Measurements from ENCODE around the gene CAPNS1. TPM values are rescaled to one million over a fixed set of nuclear protein-coding genes. Genes with fewer than 3 reads are reported as not detected.

CAPNS1 gene
- total RNA-seq (100 to 1,000 TPM; 521 to 538 TPM), polyA plus RNA-seq (100 to 1,000 TPM; 488 to 543 TPM)
- long read RNA-seq, donor 1, partial matches to known transcripts: 11 of 13 reads
- long read RNA-seq, donor 1, other reads (novel, unspliced or antisense): 2 of 13 reads
- long read RNA-seq, donor 2, transcript CAPNS1-201 (11 exons, 1,918 nt): major isoform, 38 of 100 reads
- long read RNA-seq, donor 2, partial matches to known transcripts: 43 of 100 reads
- long read RNA-seq, donor 2, other reads (novel, unspliced or antisense): 19 of 100 reads

GRCh38 chr19:36139473-36140303 lies at the start of gene CAPNS1:
TSS of gene CAPNS1 (plus strand) at chr19:36140066. CDS start at chr19:36141012, 946 bp downstream.
- Histone ChIP-seq H3K27ac (ENCODE audit: low read depth in 1 of 2, low read length in 2 of 2) (peak within 1 kb of the TSS; percentile 30 to 97), H3K36me3 (ENCODE audit: control insufficient read depth in 1 of 2, insufficient read depth in 2 of 2, low read length in 1 of 2) (peaks cover 0 to 8% of the 10 kb centered on the region in 2 donors), H3K9me3 (ENCODE audit: control insufficient read depth, low read length) (no peaks in the 10 kb centered on the region), H3K27me3 (ENCODE audit: control insufficient read depth in 1 of 2, insufficient read depth in 2 of 2, low read length in 1 of 2) (no peaks in the 10 kb centered on the region), H3K4me1 (ENCODE audit: control insufficient read depth in 1 of 2, insufficient read depth in 2 of 2, low read length in 2 of 2) (no peaks in the 10 kb centered on the region), H3K4me3 (ENCODE audit: low read length in 2 of 2) (peak within 1 kb of the TSS; percentile 76 to 91)
- WGBS, 2 donors: 0% methylated on average over 69 to 75 of the region's 75 CpGs
- peak; percentile 99 for DNase-seq
- peak; percentile 97 for ATAC-seq (ENCODE audit: low FRiP score)
- intact Hi-C loops (cut with DNase I): loop anchor here in 1 of 2 donors (1.0 to 10.0 kb wide), 2 partner anchors 12 to 395 kb away; partner anchors contain the start of genes IGFLR1, LIN37, PSENEN and U2AF1L4

GRCh38 chr19:36090910-36091695 lies 48.8 kb upstream of the CAPNS1 start:
- intact Hi-C loops (cut with DNase I): no loop called here
- Histone ChIP-seq H3K27ac (ENCODE audit: low read depth in 1 of 2, low read length in 2 of 2) (no peak overlapping the region), H3K9me3 (ENCODE audit: control insufficient read depth, low read length) (no peaks in the 10 kb centered on the region), H3K4me3 (ENCODE audit: low read length in 2 of 2) (no peak overlapping the region), H3K4me1 (ENCODE audit: control insufficient read depth in 1 of 2, insufficient read depth in 2 of 2, low read length in 2 of 2) (no peaks in the 10 kb centered on the region), H3K27me3 (ENCODE audit: control insufficient read depth in 1 of 2, insufficient read depth in 2 of 2, low read length in 1 of 2) (no peaks in the 10 kb centered on the region), H3K36me3 (ENCODE audit: control insufficient read depth in 1 of 2, insufficient read depth in 2 of 2, low read length in 1 of 2) (no peaks in the 10 kb centered on the region)
- ATAC-seq (ENCODE audit: low FRiP score): no peak
- DNase-seq: no peak
- 76 to 95% methylated on average over 13 of the region's 13 CpGs for WGBS, 2 donors

- no peak overlapping the region for H3K4me3 ChIP-seq (ENCODE audit: low read length in 2 of 2)
- no peaks in the 10 kb centered on the region for H3K9me3 ChIP-seq (ENCODE audit: control insufficient read depth, low read length)
- 97% methylated on average over 7 of the region's 7 CpGs for WGBS, 2 donors
- no peak for ATAC-seq (ENCODE audit: low FRiP score)
- H3K27ac ChIP-seq (ENCODE audit: low read depth in 1 of 2, low read length in 2 of 2): no peak overlapping the region
- H3K27me3 ChIP-seq (ENCODE audit: control insufficient read depth in 1 of 2, insufficient read depth in 2 of 2, low read length in 1 of 2): no peaks in the 10 kb centered on the region
- no peak for DNase-seq
- no peaks in the 10 kb centered on the region for H3K36me3 ChIP-seq (ENCODE audit: control insufficient read depth in 1 of 2, insufficient read depth in 2 of 2, low read length in 1 of 2)
- intact Hi-C loops (cut with DNase I): no loop called here
- H3K4me1 ChIP-seq (ENCODE audit: control insufficient read depth in 1 of 2, insufficient read depth in 2 of 2, low read length in 2 of 2): no peaks in the 10 kb centered on the region
Observed at GRCh38 chr19:36092566-36092965, 47.3 kb upstream of the CAPNS1 start.

- Histone ChIP-seq H3K4me3 (ENCODE audit: low read length in 2 of 2) (no peak overlapping the region), H3K27me3 (ENCODE audit: control insufficient read depth in 1 of 2, insufficient read depth in 2 of 2, low read length in 1 of 2) (no peaks in the 10 kb centered on the region), H3K36me3 (ENCODE audit: control insufficient read depth in 1 of 2, insufficient read depth in 2 of 2, low read length in 1 of 2) (no peaks in the 10 kb centered on the region), H3K27ac (ENCODE audit: low read depth in 1 of 2, low read length in 2 of 2) (no peak overlapping the region), H3K4me1 (ENCODE audit: control insufficient read depth in 1 of 2, insufficient read depth in 2 of 2, low read length in 2 of 2) (no peaks in the 10 kb centered on the region), H3K9me3 (ENCODE audit: control insufficient read depth, low read length) (no peaks in the 10 kb centered on the region)
- WGBS, 2 donors: 92 to 93% methylated on average over 5 of the region's 5 CpGs
- ATAC-seq (ENCODE audit: low FRiP score): no peak
- intact Hi-C loops (cut with DNase I): no loop called here
- DNase-seq: no peak
Observed at GRCh38 chr19:36093146-36093662, 46.7 kb upstream of the CAPNS1 start.

GRCh38 chr19:36093687-36094086 lies 46.2 kb upstream of the CAPNS1 start:
- Histone ChIP-seq H3K36me3 (ENCODE audit: control insufficient read depth in 1 of 2, insufficient read depth in 2 of 2, low read length in 1 of 2) (no peaks in the 10 kb centered on the region), H3K27me3 (ENCODE audit: control insufficient read depth in 1 of 2, insufficient read depth in 2 of 2, low read length in 1 of 2) (no peaks in the 10 kb centered on the region), H3K27ac (ENCODE audit: low read depth in 1 of 2, low read length in 2 of 2) (no peak overlapping the region), H3K4me3 (ENCODE audit: low read length in 2 of 2) (no peak overlapping the region), H3K4me1 (ENCODE audit: control insufficient read depth in 1 of 2, insufficient read depth in 2 of 2, low read length in 2 of 2) (no peaks in the 10 kb centered on the region), H3K9me3 (ENCODE audit: control insufficient read depth, low read length) (no peaks in the 10 kb centered on the region)
- 65 to 82% methylated on average over 6 of the region's 6 CpGs for WGBS, 2 donors
- DNase-seq: no peak
- no peak for ATAC-seq (ENCODE audit: low FRiP score)
- intact Hi-C loops (cut with DNase I): no loop called here

DNA sequence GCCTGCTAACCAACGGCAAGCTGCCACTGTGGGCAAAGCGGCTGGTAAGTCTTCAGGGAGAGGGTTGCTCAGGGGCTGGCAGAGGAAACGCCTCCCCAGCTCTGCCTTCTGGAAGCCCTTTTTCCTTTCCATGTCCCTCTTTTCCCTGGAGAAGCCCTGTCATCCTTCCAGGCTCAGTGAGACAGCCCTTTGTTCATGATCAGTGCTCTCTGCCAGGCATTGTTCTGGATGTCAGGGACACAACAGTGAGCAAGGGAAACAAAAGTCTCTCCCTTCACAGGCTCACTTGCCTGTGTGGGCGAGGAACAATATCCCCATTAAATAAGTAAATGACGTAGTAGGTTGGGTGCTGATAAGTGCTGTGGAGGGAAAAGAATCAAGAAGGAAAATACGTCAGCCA lies 42.8 kb upstream of the CAPNS1 start:
- H3K36me3 ChIP-seq (ENCODE audit: control insufficient read depth in 1 of 2, insufficient read depth in 2 of 2, low read length in 1 of 2): no peaks in the 10 kb centered on the region
- ATAC-seq (ENCODE audit: low FRiP score) (no peak), DNase-seq (no peak)
- H3K4me1 ChIP-seq (ENCODE audit: control insufficient read depth in 1 of 2, insufficient read depth in 2 of 2, low read length in 2 of 2): no peaks in the 10 kb centered on the region
- intact Hi-C loops (cut with DNase I): no loop called here
- no peaks in the 10 kb centered on the region for H3K27me3 ChIP-seq (ENCODE audit: control insufficient read depth in 1 of 2, insufficient read depth in 2 of 2, low read length in 1 of 2)
- 95 to 96% methylated on average over 6 of the region's 6 CpGs for WGBS, 2 donors
- H3K27ac ChIP-seq (ENCODE audit: low read depth in 1 of 2, low read length in 2 of 2): no peak overlapping the region
- no peak overlapping the region for H3K4me3 ChIP-seq (ENCODE audit: low read length in 2 of 2)
- H3K9me3 ChIP-seq (ENCODE audit: control insufficient read depth, low read length): no peaks in the 10 kb centered on the region

DNA sequence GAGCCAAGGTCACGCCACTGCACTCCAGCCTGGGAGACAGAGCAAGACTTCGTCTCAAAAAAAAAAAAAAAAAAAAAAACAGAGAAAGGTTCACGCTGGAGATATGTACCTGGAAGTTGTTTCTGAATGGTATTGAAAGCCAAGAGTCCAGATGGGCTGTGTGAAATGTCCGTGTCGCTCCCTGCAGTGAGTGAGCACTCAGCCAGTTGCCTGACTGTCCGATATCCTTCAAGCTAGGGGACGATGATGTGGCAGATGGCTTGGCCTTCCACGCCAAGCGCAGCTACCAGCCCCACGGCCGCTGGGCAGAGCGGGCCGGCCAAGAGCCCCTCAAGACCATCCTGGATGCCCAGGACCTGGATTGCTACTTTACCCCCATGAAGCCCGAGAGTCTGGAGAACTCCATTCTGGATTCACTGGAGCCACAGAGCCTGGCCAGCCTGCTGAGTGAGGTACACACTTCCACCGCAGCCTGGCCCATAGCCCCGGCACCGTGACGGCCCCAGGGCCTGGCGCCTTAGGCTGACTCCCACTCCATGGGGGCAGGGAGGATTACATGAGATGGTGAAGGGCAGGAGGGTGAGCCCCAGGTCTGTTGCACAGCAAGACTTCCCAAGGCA lies 40.6 kb upstream of the CAPNS1 start:
- Histone ChIP-seq H3K4me1 (ENCODE audit: control insufficient read depth in 1 of 2, insufficient read depth in 2 of 2, low read length in 2 of 2) (no peaks in the 10 kb centered on the region), H3K9me3 (ENCODE audit: control insufficient read depth, low read length) (no peaks in the 10 kb centered on the region), H3K4me3 (ENCODE audit: low read length in 2 of 2) (no peak overlapping the region), H3K36me3 (ENCODE audit: control insufficient read depth in 1 of 2, insufficient read depth in 2 of 2, low read length in 1 of 2) (no peaks in the 10 kb centered on the region), H3K27me3 (ENCODE audit: control insufficient read depth in 1 of 2, insufficient read depth in 2 of 2, low read length in 1 of 2) (no peaks in the 10 kb centered on the region), H3K27ac (ENCODE audit: low read depth in 1 of 2, low read length in 2 of 2) (no peak overlapping the region)
- DNase-seq (no peak), ATAC-seq (ENCODE audit: low FRiP score) (no peak)
- WGBS, 2 donors: 89 to 93% methylated on average over 19 of the region's 19 CpGs
- intact Hi-C loops (cut with DNase I): no loop called here

DNA sequence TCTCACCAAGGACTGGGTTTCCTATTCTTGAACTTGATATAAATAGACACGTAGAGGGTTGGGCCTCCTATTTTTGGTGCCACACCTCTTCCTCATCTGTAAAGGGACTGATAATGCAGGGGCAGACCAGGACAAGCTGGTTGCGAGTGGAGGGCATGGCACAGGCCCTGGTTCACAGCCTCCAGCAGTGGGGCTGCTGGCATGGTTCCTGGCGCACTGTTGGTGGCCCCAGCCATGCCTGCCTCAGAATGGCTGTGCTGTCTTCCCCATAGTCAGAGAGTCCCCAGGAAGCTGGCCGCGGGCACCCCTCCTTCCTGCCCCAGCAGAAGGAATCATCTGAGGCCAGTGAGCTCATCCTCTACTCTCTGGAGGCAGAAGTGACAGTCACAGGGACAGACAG lies 39.4 kb upstream of the CAPNS1 start:
- no peak overlapping the region for H3K4me3 ChIP-seq (ENCODE audit: low read length in 2 of 2)
- ATAC-seq (ENCODE audit: low FRiP score): no peak
- H3K9me3 ChIP-seq (ENCODE audit: control insufficient read depth, low read length): no peaks in the 10 kb centered on the region
- no peaks in the 10 kb centered on the region for H3K27me3 ChIP-seq (ENCODE audit: control insufficient read depth in 1 of 2, insufficient read depth in 2 of 2, low read length in 1 of 2)
- H3K4me1 ChIP-seq (ENCODE audit: control insufficient read depth in 1 of 2, insufficient read depth in 2 of 2, low read length in 2 of 2): no peaks in the 10 kb centered on the region
- 80 to 83% methylated on average over 5 of the region's 5 CpGs for WGBS, 2 donors
- intact Hi-C loops (cut with DNase I): no loop called here
- no peaks in the 10 kb centered on the region for H3K36me3 ChIP-seq (ENCODE audit: control insufficient read depth in 1 of 2, insufficient read depth in 2 of 2, low read length in 1 of 2)
- DNase-seq: no peak
- H3K27ac ChIP-seq (ENCODE audit: low read depth in 1 of 2, low read length in 2 of 2): no peak overlapping the region
